H1 (cell line): Measurements from ENCODE around the gene C3orf20. TPM values are rescaled to one million over a fixed set of nuclear protein-coding genes. Genes with fewer than 3 reads are reported as not detected.

Experiments
- RAD21 ChIP-seq, 2 experiments: IDR thresholded peaks in 1 of 2; conservative IDR thresholded peaks in 1 of 2; 2 replicates each; pipeline ENCODE4 v1.6.1; 2011; ENCODE audit warnings: low read depth in 2 of 2, low read length in 2 of 2, improper control_type of control experiment in 1 of 2, inconsistent platforms in 1 of 2, mild to moderate bottlenecking in 1 of 2, moderate library complexity in 1 of 2
- SRF ChIP-seq: IDR thresholded peaks from 2 replicates; pipeline ENCODE4 v1.6.1; 2011; ENCODE audit warnings: mild to moderate bottlenecking, low read depth, low read length, moderate library complexity
- YY1 ChIP-seq: IDR thresholded peaks from 2 replicates; pipeline ENCODE4 v1.6.1; 2011; ENCODE audit warnings: low read depth, mild to moderate bottlenecking, low read length
- polyA plus RNA-seq, 7 experiments: library from polyadenylated mRNA; depleted of rRNA in 3 of 7; stranded (reverse) in 5 of 7; unstranded in 2 of 7; fragments of >200 nt in 5 of 7; fragments of 200-250 nt in 2 of 7; gene quantifications; 1 replicate in 5 of 7; 2 replicates in 1 of 7; 4 replicates in 1 of 7; pipeline versions ENCODE4 v1.2.1 to v1.2.3, GENCODE V29; 2011 to 2013; ENCODE audit warnings: missing spikeins in 2 of 7, mixed read lengths in 2 of 7
- total RNA-seq: library from RNA; stranded (reverse); fragmentation: NEBNext Ultra II Directional; extraction: Animal tissue kit (Norgen Biotek cat#: 25700); gene quantifications from 2 replicates; pipeline ENCODE4 v1.2.1, GENCODE V29; 2021
- TF ChIP-seq, protein P1 (sequence below): fragments of 300-600 bp; sonication (generic); IDR thresholded peaks from 2 replicates; pipeline ENCODE4 v1.7.1; 2012; ENCODE audit warnings: low read length, moderate library complexity, mild to moderate bottlenecking, inconsistent platforms; ENCODE audit not compliant: insufficient replicate concordance
- TF ChIP-seq, protein P2 (sequence below): IDR thresholded peaks from 2 replicates; pipeline ENCODE4 v1.6.1; 2012; ENCODE audit warnings: inconsistent platforms

Gene C3orf20
- total and polyA plus RNA-seq, 2 of the 8 experiments (the other 6 are each of a cell fraction or from before 2014, with no cell fraction given): not detected

DNA sequence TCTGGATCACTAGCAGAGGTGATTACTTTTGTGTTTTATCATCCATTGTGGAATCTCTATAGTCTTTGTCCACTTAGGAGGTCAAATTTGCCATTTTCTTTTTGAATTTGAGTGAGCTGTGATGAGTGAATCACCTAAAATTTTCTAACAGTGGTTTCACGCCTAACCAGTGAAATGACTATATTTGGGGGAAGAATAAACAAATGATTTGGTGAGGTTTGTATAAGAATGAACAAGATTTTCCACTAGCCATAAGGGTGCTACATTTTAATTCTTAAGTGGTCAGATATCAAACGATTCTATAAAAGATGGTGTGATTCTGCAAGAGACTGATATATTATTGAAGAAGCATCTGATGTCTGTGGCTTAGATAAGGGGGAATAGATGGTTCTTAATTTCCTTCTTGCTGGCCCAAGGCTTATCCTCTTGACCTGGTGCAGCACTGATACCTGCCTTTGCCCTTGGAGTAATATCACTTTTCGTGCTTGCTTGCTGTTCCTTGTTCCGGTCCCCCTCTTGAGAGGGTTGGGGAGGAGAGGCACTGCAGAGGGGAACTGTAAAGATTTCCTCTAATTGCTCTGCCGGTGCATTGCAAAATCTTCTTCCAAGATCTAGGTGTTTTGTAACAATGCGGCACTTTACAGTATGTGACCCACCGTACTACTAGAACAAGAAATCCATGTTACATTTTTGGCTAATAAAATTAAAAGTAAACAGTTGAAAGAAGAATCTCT lies 14.5 kb downstream of the C3orf20 start (continued):
- TF ChIP-seq, protein P1, sequence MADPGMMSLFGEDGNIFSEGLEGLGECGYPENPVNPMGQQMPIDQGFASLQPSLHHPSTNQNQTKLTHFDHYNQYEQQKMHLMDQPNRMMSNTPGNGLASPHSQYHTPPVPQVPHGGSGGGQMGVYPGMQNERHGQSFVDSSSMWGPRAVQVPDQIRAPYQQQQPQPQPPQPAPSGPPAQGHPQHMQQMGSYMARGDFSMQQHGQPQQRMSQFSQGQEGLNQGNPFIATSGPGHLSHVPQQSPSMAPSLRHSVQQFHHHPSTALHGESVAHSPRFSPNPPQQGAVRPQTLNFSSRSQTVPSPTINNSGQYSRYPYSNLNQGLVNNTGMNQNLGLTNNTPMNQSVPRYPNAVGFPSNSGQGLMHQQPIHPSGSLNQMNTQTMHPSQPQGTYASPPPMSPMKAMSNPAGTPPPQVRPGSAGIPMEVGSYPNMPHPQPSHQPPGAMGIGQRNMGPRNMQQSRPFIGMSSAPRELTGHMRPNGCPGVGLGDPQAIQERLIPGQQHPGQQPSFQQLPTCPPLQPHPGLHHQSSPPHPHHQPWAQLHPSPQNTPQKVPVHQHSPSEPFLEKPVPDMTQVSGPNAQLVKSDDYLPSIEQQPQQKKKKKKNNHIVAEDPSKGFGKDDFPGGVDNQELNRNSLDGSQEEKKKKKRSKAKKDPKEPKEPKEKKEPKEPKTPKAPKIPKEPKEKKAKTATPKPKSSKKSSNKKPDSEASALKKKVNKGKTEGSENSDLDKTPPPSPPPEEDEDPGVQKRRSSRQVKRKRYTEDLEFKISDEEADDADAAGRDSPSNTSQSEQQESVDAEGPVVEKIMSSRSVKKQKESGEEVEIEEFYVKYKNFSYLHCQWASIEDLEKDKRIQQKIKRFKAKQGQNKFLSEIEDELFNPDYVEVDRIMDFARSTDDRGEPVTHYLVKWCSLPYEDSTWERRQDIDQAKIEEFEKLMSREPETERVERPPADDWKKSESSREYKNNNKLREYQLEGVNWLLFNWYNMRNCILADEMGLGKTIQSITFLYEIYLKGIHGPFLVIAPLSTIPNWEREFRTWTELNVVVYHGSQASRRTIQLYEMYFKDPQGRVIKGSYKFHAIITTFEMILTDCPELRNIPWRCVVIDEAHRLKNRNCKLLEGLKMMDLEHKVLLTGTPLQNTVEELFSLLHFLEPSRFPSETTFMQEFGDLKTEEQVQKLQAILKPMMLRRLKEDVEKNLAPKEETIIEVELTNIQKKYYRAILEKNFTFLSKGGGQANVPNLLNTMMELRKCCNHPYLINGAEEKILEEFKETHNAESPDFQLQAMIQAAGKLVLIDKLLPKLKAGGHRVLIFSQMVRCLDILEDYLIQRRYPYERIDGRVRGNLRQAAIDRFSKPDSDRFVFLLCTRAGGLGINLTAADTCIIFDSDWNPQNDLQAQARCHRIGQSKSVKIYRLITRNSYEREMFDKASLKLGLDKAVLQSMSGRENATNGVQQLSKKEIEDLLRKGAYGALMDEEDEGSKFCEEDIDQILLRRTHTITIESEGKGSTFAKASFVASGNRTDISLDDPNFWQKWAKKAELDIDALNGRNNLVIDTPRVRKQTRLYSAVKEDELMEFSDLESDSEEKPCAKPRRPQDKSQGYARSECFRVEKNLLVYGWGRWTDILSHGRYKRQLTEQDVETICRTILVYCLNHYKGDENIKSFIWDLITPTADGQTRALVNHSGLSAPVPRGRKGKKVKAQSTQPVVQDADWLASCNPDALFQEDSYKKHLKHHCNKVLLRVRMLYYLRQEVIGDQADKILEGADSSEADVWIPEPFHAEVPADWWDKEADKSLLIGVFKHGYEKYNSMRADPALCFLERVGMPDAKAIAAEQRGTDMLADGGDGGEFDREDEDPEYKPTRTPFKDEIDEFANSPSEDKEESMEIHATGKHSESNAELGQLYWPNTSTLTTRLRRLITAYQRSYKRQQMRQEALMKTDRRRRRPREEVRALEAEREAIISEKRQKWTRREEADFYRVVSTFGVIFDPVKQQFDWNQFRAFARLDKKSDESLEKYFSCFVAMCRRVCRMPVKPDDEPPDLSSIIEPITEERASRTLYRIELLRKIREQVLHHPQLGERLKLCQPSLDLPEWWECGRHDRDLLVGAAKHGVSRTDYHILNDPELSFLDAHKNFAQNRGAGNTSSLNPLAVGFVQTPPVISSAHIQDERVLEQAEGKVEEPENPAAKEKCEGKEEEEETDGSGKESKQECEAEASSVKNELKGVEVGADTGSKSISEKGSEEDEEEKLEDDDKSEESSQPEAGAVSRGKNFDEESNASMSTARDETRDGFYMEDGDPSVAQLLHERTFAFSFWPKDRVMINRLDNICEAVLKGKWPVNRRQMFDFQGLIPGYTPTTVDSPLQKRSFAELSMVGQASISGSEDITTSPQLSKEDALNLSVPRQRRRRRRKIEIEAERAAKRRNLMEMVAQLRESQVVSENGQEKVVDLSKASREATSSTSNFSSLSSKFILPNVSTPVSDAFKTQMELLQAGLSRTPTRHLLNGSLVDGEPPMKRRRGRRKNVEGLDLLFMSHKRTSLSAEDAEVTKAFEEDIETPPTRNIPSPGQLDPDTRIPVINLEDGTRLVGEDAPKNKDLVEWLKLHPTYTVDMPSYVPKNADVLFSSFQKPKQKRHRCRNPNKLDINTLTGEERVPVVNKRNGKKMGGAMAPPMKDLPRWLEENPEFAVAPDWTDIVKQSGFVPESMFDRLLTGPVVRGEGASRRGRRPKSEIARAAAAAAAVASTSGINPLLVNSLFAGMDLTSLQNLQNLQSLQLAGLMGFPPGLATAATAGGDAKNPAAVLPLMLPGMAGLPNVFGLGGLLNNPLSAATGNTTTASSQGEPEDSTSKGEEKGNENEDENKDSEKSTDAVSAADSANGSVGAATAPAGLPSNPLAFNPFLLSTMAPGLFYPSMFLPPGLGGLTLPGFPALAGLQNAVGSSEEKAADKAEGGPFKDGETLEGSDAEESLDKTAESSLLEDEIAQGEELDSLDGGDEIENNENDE: no peak
- TF ChIP-seq, protein P2, sequence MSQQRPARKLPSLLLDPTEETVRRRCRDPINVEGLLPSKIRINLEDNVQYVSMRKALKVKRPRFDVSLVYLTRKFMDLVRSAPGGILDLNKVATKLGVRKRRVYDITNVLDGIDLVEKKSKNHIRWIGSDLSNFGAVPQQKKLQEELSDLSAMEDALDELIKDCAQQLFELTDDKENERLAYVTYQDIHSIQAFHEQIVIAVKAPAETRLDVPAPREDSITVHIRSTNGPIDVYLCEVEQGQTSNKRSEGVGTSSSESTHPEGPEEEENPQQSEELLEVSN: no peak
- TF ChIP-seq RAD21 (IDR thresholded peaks at IDR 0.05 in 1 of 2, conservative IDR thresholded peaks at IDR 0.05 in 1 of 2; ENCODE audit: low read depth in 2 of 2, low read length in 2 of 2) (no peak), SRF (no peak), YY1 (no peak)
